Smooth muscle cell (in vitro differentiated cells): ENCODE results near the gene RGS7. TPM values are rescaled to one million over a fixed set of nuclear protein-coding genes. Genes with fewer than 3 reads are reported as not detected.

ENCODE experiments used
- DNase-seq: peaks from one replicate; lab custom pipeline; 2025; ENCODE audit not compliant: unreplicated experiment; lab: John Stamatoyannopoulos, UW
- H2AFZ ChIP-seq: fragments of 200-600 bp; sonication (generic); 2 replicates; pipeline ENCODE4 v1.6.0; 2016; ENCODE audit warnings: antibody characterized with exemption, low read depth, mild to moderate bottlenecking
- H3F3A ChIP-seq: fragments of 200-600 bp; sonication (generic); 2 replicates; pipeline ENCODE4 v1.6.0; 2017; ENCODE audit warnings: antibody characterized with exemption, low read depth
- H3K27ac ChIP-seq: fragments of 200-600 bp; sonication (generic); 2 replicates; pipeline ENCODE4 v1.5.1; 2016; ENCODE audit warnings: low read depth, mild to moderate bottlenecking
- H3K27me3 ChIP-seq: fragments of 200-600 bp; sonication (generic); 2 replicates; pipeline ENCODE4 v1.6.1; 2016; ENCODE audit warnings: low read depth, mild to moderate bottlenecking
- H3K36me3 ChIP-seq: fragments of 200-600 bp; sonication (generic); 2 replicates; pipeline ENCODE4 v1.5.1; 2016; ENCODE audit warnings: low read depth
- H3K4me1 ChIP-seq: fragments of 200-600 bp; sonication (generic); 2 replicates; pipeline ENCODE4 v1.5.1; 2016; ENCODE audit warnings: low read depth
- H3K4me2 ChIP-seq: fragments of 200-600 bp; sonication (generic); 2 replicates; pipeline ENCODE4 v1.6.0; 2016; ENCODE audit warnings: mild to moderate bottlenecking
- H3K4me3 ChIP-seq: fragments of 200-600 bp; sonication (generic); 2 replicates; pipeline ENCODE4 v1.5.1; 2016; ENCODE audit warnings: mild to moderate bottlenecking
- H3K79me2 ChIP-seq: fragments of 200-600 bp; sonication (generic); 2 replicates; pipeline ENCODE4 v1.6.0; 2016; ENCODE audit warnings: low read depth, mild to moderate bottlenecking
- H3K9ac ChIP-seq: fragments of 200-600 bp; sonication (generic); 2 replicates; pipeline ENCODE4 v1.6.0; 2016; ENCODE audit warnings: low read depth
- H3K9me3 ChIP-seq: fragments of 200-600 bp; sonication (generic); replicated peaks from 2 replicates; pipeline ENCODE4 v1.5.1; 2016; ENCODE audit warnings: low read depth
- H4K20me1 ChIP-seq: fragments of 200-600 bp; sonication (generic); 2 replicates; pipeline ENCODE4 v1.6.0; 2016; ENCODE audit warnings: low read depth
- CTCF ChIP-seq: fragments of 200-600 bp; sonication (generic); IDR thresholded peaks from 2 replicates; pipeline ENCODE4 v1.5.1; 2017; ENCODE audit warnings: borderline replicate concordance, mild to moderate bottlenecking, antibody characterized with exemption; ENCODE audit not compliant: insufficient read depth, poor library complexity, severe bottlenecking
- WGBS: methylation state at CpG from one replicate; pipeline ENCODE4 v1.1.7; 2016; ENCODE audit warnings: low lambda C conversion rate; 5-methylcytosine and 5-hydroxymethylcytosine counted together
- polyA plus RNA-seq: library from polyadenylated mRNA; unstranded; fragments of >200 nt; fragmentation: Nextera tagmentation; extraction: Ambion mirVana; gene quantifications from 2 replicates; pipeline ENCODE4 v1.2.1, GENCODE V29; 2016
- total RNA-seq: library from RNA; depleted of rRNA; stranded (reverse); fragments of >200 nt; gene quantifications from 2 replicates; pipeline ENCODE4 v1.2.3, GENCODE V29; 2014

Gene RGS7
- total and polyA plus RNA-seq, 2 experiments from 2014 or later: 0.16 TPM; not detected in 1

- Histone ChIP-seq H3K4me3 (no peak overlapping the region), H3K9me3 (no peaks in the 10 kb centered on the region), H3K79me2 (no peaks in the 10 kb centered on the region), H3K4me2 (no peak overlapping the region), H3K27ac (no peak overlapping the region), H4K20me1 (no peaks in the 10 kb centered on the region), H3K36me3 (no peaks in the 10 kb centered on the region), H3K27me3 (no peaks in the 10 kb centered on the region), H3F3A (no peaks in the 10 kb centered on the region), H3K4me1 (no peaks in the 10 kb centered on the region), H3K9ac (no peak overlapping the region), H2AFZ (no peak overlapping the region)
- no peak for DNase-seq
- 95% methylated on average over 4 of the region's 4 CpGs for WGBS
- TF ChIP-seq CTCF: no peak
Measured at GRCh38 chr1:240928265-240928664, 428.7 kb downstream of the RGS7 start.

GRCh38 chr1:240927821-240928220 lies 429.2 kb downstream of the RGS7 start:
- H3K36me3 ChIP-seq: no peaks in the 10 kb centered on the region
- no peaks in the 10 kb centered on the region for H3K79me2 ChIP-seq
- WGBS: 96% methylated on average over 3 of the region's 3 CpGs
- no peak for TF ChIP-seq CTCF
- H3K27ac ChIP-seq: no peak overlapping the region
- H3K9me3 ChIP-seq: no peaks in the 10 kb centered on the region
- no peak overlapping the region for H3K9ac ChIP-seq
- no peaks in the 10 kb centered on the region for H4K20me1 ChIP-seq
- no peaks in the 10 kb centered on the region for H3F3A ChIP-seq
- no peak overlapping the region for H2AFZ ChIP-seq
- H3K27me3 ChIP-seq: no peaks in the 10 kb centered on the region
- no peak overlapping the region for H3K4me3 ChIP-seq
- DNase-seq: no peak
- H3K4me2 ChIP-seq: no peak overlapping the region
- H3K4me1 ChIP-seq: no peaks in the 10 kb centered on the region

- WGBS: 92% methylated on average over 4 of the region's 4 CpGs
- Histone ChIP-seq H3K79me2 (no peaks in the 10 kb centered on the region), H3K4me3 (no peak overlapping the region), H3K27me3 (no peaks in the 10 kb centered on the region), H3K27ac (no peak overlapping the region), H3K36me3 (no peaks in the 10 kb centered on the region), H4K20me1 (no peaks in the 10 kb centered on the region), H3F3A (no peaks in the 10 kb centered on the region), H2AFZ (no peak overlapping the region), H3K9me3 (no peaks in the 10 kb centered on the region), H3K4me2 (no peak overlapping the region), H3K4me1 (no peaks in the 10 kb centered on the region), H3K9ac (no peak overlapping the region)
- no peak for TF ChIP-seq CTCF
- no peak for DNase-seq
Measured at GRCh38 chr1:240925273-240925672, 431.7 kb downstream of the RGS7 start.

GRCh38 chr1:240917976-240918375 lies 439.0 kb downstream of the RGS7 start:
- H3K27ac ChIP-seq: no peak overlapping the region
- H3K4me1 ChIP-seq: no peaks in the 10 kb centered on the region
- H3K4me2 ChIP-seq: no peak overlapping the region
- no peaks in the 10 kb centered on the region for H3K27me3 ChIP-seq
- H3K9ac ChIP-seq: no peak overlapping the region
- no peaks in the 10 kb centered on the region for H3K9me3 ChIP-seq
- no peaks in the 10 kb centered on the region for H4K20me1 ChIP-seq
- H3K79me2 ChIP-seq: no peaks in the 10 kb centered on the region
- 93% methylated on average over 1 of the region's 1 CpG for WGBS
- no peak overlapping the region for H2AFZ ChIP-seq
- no peaks in the 10 kb centered on the region for H3K36me3 ChIP-seq
- no peak overlapping the region for H3K4me3 ChIP-seq
- no peaks in the 10 kb centered on the region for H3F3A ChIP-seq
- no peak for TF ChIP-seq CTCF
- DNase-seq: no peak
